Epithelial cell of esophagus (primary cell): ENCODE data around the gene ELOB.
A peak's percentile ranks its signal among the peaks of the same experiment; 100 is the strongest.

Experiments used
- DNase-seq: peaks from one replicate; pipeline ENCODE4 v3.0.0; 2010; ENCODE audit warnings: low read depth
- H3K4me3 ChIP-seq: 2 replicates; pipeline ENCODE4 v1.5.1; 2011; ENCODE audit warnings: mild to moderate bottlenecking, low read length, control low read depth
- CTCF ChIP-seq: IDR thresholded peaks from 2 replicates; pipeline ENCODE4 v1.5.1; 2011; ENCODE audit warnings: low read depth, mild to moderate bottlenecking, low read length, control low read depth, inconsistent platforms; ENCODE audit not compliant: insufficient read depth; ENCODE audit errors: missing control alignments

Gene ELOB

DNA sequence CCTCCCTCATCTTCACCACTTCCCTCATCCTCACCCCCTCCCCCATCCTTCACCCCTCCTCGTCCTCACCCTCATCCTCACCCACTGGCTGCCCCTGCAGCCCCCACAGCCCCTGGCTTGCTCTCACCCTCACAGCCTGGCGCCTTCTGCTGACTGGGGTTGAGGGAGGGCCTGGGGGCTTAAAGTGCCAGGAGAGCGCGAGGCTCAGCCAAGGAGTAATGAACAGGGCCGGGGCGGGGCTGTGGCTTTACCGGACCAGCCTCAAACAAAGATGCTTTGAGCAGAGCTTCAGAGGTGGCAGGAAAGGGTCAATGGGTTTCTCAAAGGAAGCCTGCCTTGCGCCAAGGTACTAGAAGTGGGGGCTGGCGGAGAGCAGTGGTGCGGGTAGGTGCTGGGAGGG lies 10.3 kb upstream of the ELOB start, which contains the start of gene PRSS33:
Gene PRSS33, minus strand, starts transcription at position 155 of the 400 bp plus-strand sequence. CDS start 1,013 bp downstream, outside the sequence.
- no peak for DNase-seq
- no peak within 1 kb of the TSS for H3K4me3 ChIP-seq
- no peak for TF ChIP-seq CTCF

GRCh38 chr16:2786826-2787151 lies 9.7 kb upstream of the ELOB start:
- DNase-seq: no peak
- TF ChIP-seq CTCF: no peak
- H3K4me3 ChIP-seq: no peak overlapping the region

DNA sequence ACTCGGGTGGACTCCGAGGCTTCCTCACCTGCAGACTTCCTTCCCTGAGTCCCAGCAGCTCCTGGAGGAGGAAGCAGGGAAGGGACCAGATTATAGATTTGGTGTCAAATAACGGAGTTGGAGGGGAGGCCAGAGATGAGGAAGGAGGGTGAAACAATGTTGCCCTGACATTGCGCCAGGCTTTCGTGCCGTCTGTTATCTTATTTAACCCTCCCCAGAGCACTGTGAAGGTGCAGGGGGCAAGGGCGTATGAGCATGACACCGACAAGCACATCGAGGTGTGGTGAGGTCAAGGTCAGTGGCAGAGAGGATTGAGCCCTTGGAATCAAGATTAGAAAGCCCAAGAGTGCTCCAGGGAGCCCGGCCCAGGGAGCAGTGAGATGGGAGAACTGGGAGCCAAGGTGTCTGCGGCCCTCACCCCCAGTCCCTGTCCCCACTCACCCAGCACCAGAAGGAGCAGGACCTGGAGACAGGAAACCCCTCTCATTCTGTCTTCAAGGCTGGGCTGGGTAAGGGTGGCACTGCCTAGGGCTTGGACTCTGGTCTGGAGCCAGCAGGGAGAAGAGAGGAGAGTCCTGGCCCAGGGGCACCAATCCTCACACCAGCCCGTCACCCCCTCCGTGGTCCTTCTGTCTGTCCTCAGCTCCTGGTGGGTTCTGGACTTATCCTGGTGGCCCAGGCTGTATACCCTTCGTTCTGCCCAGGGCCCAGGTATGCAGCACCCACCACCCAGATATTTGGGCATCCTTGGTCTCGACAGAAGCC lies 9.2 kb upstream of the ELOB start:
- H3K4me3 ChIP-seq: no peak overlapping the region
- no peak for TF ChIP-seq CTCF
- no peak for DNase-seq

DNA sequence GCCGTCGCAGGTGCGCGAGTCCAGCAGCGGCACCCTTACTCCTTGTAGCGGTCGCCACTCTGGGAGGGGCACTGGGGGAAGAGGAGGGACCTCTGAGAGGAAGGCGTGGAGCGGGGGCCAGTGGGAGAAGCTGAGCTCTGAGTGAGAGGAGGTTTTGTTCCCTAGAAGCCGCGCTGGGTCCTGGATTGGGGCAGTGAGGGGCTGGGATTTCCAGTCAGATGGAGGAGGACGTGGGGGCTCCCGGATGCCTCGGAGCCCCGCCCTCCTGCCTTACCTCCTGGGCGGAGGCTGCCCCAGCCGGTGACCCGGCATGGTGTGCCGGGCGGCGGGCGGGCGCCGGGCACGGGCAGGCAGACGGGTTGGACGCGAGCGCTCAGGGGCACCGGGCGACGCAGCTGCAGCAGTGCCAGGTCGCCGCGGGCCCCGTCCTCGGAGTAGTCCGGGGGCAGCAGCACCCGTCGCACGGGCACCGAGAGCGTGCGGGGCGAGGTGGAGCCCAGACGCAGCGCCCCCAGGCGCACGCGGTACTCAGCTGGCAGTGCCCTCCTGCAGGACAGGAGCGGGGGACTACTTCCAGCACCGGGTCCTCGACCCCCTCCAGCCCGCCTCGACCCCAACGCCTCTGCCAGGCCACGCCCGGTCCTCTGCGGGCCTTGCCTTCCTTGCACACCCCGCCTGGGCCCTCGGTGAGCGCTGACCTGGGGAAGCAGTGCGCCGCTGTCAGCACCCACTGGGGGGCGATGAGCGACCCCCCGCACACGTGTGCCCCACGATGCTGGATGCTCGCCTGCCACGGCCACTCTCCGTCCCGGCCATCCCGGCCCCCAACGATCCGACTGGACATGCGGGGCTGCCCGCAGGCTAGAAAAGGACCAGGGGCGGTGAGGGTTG lies 8.3 kb upstream of the ELOB start:
- no peak for DNase-seq
- H3K4me3 ChIP-seq: no peak overlapping the region
- peak; percentile 2 for TF ChIP-seq CTCF

DNA sequence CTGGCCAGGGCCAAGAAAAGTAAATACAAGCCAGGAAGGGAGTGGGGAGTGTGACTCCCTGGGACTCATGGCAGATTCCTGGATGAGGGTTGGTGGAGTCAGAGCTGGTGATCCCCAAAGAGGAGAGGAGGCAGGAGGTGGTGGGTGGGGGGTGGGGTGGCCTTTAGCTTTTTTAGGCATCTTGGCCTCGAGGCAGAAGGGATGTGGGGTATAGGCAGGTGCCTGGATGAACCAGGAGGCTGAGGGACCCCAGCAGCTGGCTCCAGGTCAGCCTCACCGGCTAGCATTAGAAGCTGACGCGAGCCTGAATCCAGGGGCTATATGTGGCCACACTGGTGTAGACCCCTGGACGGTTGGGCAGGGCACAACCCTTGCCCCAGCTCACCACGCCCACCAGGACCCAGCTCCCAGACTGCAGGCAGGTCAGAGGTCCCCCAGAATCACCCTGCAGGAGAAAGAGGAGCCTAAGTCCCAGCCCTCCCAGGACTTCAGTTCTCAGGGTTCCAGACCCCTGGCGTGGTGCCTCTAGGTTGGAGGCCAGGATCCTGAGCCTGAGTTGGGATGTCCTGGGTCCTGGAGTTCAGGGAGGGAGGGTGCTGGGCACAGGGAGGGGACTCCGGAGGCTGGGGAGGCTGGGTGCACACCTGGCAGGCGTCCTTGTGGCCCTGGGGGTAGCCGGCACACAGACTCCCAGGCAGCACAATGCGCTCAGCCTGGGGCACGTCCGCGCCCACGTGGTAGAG lies 7.4 kb upstream of the ELOB start:
- no peak for TF ChIP-seq CTCF
- no peak overlapping the region for H3K4me3 ChIP-seq

DNA sequence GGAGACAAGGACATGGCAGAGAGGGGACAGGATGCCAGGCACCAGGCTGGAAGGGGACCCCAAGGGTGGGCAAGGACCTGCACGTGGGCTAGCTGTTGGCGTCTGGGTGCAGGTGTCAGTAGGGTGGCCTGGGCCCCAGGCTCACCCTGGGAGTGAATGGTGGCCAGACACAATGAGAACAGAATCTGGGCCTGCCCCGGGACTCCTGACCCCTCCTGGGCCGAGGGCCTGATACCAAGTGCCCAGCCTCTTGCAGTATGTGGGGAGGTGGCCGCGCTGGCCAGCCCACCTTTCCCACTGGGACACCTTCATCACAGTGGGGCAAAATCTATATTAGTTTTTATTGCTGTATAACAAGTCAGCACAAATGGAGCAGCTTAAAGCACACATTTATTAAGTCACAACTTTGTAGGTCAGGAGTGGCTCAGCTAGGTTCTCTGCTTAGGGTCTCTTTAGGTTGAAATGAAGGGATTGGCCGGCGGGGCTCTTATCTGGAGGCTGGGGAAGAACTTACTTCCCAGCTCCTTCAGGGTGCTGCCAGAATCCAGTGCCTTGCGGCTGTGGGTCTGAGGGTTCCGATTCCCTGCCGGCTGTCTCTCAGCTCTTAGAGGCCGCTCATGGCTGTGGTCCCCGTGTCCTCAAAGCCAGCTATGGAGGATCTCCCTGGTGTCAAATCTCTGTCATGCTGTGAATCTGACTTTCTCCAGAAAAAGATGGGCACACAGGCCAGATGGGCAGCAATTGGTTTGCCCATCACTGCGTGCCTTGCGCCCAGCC lies 6.7 kb upstream of the ELOB start:
- TF ChIP-seq CTCF: no peak
- no peak for DNase-seq
- H3K4me3 ChIP-seq: no peak overlapping the region

More for the DNA sequence above, 7.4 kb upstream of the ELOB start:
- DNase-seq: no peak
